HG02938 (cell line): Measurements from ENCODE around the gene FADS6.
"Not testable (repeated sequence)": the region's sequence is repeated elsewhere in the genome, so short reads cannot be mapped to it uniquely, and the experiment has no call there.

Source experiments
- ATAC-seq: cut with Tn5 transposase; IDR thresholded peaks from one replicate; pipeline ENCODE4 v1.9.1; 2021; ENCODE audit warnings: mild to moderate bottlenecking, moderate library complexity; ENCODE audit not compliant: unreplicated experiment

The FADS6 gene

GRCh38 chr17:74870028-74870427 lies 23.4 kb downstream of the FADS6 start:
- not testable (repeated sequence) for ATAC-seq

- no peak for ATAC-seq
Observed at GRCh38 chr17:74868908-74869255, 24.6 kb downstream of the FADS6 start.

DNA sequence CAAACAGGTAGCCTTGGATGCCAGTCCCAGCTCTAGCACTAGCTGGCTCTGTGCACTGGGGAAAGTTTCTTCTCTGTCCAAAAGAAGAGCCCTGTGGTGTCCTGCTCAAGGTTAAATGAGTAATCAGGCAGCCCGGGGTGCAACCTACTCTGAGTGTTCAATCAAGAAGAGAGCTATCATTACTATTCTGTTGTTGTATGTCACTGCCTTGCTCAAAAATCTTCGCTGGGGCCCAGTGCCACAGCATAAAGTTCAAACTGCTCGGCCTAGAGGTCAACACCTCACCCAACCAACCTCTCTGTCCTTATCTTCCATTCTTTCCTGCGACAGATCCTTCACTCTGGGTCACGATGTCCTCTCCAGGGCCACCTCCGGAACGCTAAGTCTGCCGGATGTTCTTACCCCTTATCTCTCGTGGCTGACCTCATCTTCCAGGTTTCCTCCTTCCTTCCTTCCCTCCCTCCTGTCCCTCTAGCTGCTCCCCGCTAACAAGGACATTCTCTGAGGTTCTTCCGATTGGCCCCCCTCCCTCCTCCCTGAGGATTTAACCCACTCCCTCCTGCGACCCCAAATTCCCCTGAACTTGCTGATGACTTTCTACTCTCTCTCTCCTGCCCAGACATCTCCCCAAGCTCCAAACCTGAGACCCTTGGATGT lies 25.1 kb downstream of the FADS6 start:
- no peak for ATAC-seq

- no peak for ATAC-seq
Observed at GRCh38 chr17:74866198-74866835, 27.1 kb downstream of the FADS6 start.

DNA sequence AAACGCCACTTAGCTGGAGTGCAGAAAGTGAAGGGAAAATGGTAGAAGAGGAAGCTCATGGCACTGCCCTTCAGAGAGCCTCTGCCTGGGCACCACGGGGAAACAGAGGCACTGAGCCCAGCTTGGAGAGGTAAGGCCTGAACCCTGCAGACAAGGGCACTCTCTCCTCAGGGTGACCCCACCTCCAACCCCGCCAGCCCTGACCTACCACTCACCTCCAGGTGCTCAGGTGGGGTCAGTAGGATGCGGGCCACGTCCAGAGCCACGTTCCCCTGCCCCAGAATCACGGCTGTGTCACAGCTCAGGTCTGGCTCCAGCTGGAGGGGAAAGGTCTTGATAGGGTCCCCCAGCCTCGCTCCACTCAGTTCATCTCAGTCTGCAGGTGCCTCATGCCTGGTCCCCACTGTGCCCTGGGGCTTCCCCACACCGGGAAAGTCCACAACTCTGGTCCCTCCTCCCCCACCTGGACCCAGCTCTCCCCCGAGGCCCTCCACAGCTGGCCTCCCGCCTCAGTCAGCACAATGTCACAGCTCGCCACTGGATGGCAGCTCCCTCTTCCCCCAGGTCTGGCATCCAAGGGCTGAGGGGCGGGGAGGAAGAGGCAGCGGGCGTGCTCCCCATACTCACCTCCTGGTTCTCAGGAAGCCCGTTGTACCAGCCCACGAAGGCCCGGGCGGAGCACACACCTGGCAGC lies 27.8 kb downstream of the FADS6 start:
- ATAC-seq: no peak

GRCh38 chr17:74864866-74865395 lies 28.5 kb downstream of the FADS6 start:
- ATAC-seq: no peak

- ATAC-seq: no peak
Observed at GRCh38 chr17:74864297-74864865, 29.1 kb downstream of the FADS6 start.

- ATAC-seq: no peak
Observed at GRCh38 chr17:74863420-74864296, 29.8 kb downstream of the FADS6 start.

DNA sequence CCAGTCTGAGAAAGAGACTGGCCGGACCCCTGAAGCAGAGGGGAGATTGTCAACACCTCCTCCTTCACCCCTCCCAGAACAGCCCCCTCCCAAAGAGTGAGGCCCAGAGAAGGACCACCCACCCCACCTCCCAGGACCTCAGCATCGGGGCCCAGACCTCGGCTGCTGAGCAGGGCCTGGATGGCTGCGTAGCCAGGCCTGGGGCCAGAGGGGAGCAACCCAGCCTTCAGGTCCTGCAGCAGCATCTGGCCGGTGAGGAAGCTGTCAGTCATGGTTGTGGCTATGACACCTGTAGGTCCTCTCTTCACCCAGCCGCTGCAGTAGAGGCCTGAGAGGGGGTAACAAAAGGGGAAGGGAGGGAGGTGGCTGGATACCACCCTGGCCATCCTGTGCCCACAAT lies 30.5 kb downstream of the FADS6 start:
- ATAC-seq: no peak

- no peak for ATAC-seq
Observed at GRCh38 chr17:74862108-74862901, 31.1 kb downstream of the FADS6 start.

DNA sequence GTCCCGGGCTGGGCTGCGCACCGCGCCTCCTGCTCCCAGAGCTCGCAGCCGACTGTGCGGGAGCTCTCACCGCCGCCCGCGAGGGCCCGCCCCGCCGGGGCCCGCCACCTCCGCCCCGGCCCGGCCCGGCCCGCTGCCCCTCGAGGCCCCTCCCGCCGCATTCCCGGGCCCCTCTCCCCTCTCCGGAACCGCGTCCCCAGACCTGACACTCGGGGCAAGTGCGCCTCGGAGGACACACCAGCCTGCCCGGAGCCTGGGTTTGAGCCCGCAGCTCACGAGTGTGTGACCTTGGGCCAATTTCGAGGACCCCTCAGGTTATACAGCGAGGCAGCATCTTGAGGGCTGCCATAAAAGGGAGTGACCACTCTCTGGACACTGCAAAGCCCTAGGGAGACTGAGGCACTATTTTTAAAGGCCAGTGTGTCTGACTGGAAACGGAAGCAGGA lies 31.7 kb downstream of the FADS6 start:
- ATAC-seq: no peak

- no peak for ATAC-seq
Observed at GRCh38 chr17:74860872-74861661, 32.4 kb downstream of the FADS6 start.

GRCh38 chr17:74860229-74860871 lies 33.1 kb downstream of the FADS6 start:
- ATAC-seq: no peak

GRCh38 chr17:74859459-74860228 lies 33.8 kb downstream of the FADS6 start, which contains the start of gene GRIN2C:
TSS of gene GRIN2C (minus strand) at chr17:74859885. CDS start at chr17:74855092, 4,793 bp downstream.
- ATAC-seq: no peak

- no peak for ATAC-seq
Observed at GRCh38 chr17:74858672-74859458, 34.6 kb downstream of the FADS6 start.

DNA sequence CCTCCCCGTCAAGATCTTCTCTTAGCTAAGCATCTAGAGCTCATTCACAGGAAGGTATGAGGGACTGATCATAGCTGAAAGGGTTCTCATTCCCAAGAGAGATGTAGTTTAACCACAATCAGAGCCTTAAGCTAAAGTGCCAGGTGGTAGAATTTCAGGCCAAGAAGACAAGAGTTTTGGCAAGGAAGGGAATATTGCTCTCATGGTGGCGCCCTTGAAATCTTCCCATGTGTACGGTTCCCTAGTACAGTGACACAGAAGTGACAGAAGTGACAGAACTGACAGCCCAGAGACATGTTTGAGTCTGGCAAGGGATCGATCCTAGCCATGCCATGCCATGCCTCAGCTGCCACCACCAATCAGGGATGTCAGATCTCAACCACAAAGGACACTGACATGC lies 36.2 kb downstream of the FADS6 start:
- ATAC-seq: no peak

DNA sequence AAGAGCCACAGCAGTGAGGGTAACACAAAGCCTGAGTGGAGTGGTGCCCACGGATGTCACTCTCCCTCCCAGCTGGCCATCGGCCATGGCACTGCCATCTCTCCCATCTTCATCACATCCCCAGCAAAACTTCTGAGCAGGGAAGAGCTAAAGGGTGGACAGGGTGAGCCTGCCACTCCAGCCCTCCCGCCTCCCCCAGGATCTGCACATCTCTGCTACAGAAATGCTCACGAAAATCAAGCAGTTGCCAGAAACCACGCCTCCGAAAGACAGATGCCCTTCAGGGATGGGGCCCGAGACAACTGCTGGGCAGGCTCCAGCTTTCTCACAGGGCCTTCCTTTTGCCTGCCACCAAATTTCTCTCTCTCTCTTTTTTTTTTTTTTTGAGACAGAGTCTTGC lies 37.3 kb downstream of the FADS6 start:
- no peak for ATAC-seq
